ENCODE results near the gene GRIK1.

The GRIK1 gene

GRCh38 chr21:29800056-29800455 lies 139.7 kb downstream of the GRIK1 start:
- ChIA-PET CTCF (no interaction called here), POLR2A (ENCODE audit: low non-redundant PET) (no interaction called here)
- H3K27ac ChIP-seq, result no peak overlapping the region
- DNase-seq (ENCODE audit: low spot score), result no peak
- TF ChIP-seq CTCF (conservative IDR thresholded peaks at IDR 0.05; ENCODE audit: low read depth), result no peak

DNA sequence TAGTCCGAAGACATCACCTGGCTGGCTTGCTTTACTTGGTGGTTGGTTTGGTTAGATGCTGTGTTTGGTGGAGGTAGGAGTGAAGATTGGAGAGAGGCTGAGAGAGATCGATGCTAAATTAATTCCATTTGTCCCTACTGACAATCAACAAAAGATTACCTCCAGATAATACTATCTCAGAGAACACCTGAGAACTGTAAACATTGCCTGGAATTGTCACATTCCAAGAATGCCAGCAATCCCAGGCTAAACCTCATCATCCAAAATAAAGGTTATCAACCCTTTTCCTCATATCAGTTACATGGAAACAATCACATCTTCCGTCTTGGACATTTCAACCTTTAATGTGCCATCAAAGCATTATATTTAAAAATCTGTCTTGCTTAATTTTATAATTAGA lies 141.0 kb downstream of the GRIK1 start:
- no peak for DNase-seq (ENCODE audit: low spot score)
- POLR2A ChIA-PET (ENCODE audit: low non-redundant PET), result no interaction called here
- CTCF ChIA-PET, result no interaction called here
- no peak overlapping the region for H3K27ac ChIP-seq
- TF ChIP-seq CTCF (conservative IDR thresholded peaks at IDR 0.05; ENCODE audit: low read depth), result no peak

DNA sequence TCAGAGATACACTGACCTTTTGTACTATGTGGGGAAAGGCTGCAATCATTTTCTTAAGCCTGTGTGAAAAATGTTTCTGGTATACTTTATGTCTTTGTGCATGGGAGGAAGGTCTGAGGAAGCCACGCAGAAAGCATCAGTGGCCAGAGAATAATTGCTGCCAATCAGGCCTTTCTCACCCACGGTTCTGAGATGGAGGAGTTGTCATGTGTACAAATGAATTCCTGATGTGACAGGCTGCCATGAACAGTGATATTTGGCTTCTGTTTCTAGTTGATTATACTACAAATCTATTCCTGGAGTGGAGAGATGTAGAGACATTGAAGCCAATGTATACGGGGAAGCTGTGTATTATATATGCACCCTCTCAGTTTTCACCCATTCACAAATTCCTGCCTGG lies 142.6 kb downstream of the GRIK1 start:
- ChIA-PET CTCF (no interaction called here), POLR2A (ENCODE audit: low non-redundant PET) (no interaction called here)
- TF ChIP-seq CTCF (conservative IDR thresholded peaks at IDR 0.05; ENCODE audit: low read depth), result no peak
- no peak for DNase-seq (ENCODE audit: low spot score)
- H3K27ac ChIP-seq, result no peak overlapping the region

DNA sequence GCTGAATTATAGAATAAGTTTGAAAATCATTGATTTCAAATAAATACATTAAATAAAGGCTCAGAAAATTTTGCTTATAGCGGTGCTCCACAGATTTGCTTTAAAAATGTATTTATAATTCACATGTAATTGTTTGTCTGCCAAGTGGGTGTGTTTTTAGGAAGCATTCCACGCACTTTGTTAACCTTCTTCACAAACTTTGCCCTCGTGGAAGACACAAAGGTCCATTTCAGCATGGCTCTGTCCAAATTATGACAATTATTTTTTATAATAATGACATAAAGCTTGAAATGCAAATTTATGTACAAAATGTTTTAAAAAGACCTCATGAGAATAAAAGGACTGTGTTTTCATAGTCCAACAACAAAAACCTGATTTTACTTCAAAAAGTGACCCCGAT lies 146.1 kb downstream of the GRIK1 start:
- DNase-seq (ENCODE audit: low spot score), result no peak
- TF ChIP-seq CTCF (conservative IDR thresholded peaks at IDR 0.05; ENCODE audit: low read depth), result no peak
- POLR2A ChIA-PET (ENCODE audit: low non-redundant PET), result no interaction called here
- no peak overlapping the region for H3K27ac ChIP-seq
- CTCF ChIA-PET, result no interaction called here

- ChIA-PET POLR2A (ENCODE audit: low non-redundant PET) (no interaction called here), CTCF (no interaction called here)
- no peak overlapping the region for H3K27ac ChIP-seq
- TF ChIP-seq CTCF (conservative IDR thresholded peaks at IDR 0.05; ENCODE audit: low read depth), result no peak
- DNase-seq (ENCODE audit: low spot score), result no peak
These were observed 150.4 kb downstream of the GRIK1 start for GRCh38 chr21:29789393-29789792.

DNA sequence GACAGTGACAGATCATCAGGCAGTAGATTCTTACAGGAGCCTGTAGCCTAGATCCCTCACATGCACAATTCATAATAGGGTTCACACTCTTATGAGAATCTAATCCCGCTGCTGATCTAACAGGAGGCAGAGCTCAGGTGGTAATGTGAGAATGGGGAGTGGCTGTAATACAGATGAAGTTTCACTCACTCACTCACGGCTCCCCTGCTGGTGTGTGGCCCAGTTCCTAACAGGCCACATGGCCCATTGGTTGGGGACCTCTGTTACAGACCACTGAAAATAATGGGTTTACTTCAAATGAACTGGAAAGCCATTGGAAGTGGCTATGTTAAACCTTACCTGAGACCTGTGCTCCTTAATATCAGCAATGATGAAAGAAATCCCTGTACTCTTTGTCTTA lies 151.0 kb downstream of the GRIK1 start:
- CTCF ChIA-PET, result interaction anchor here (0.5 kb wide), 1 partner anchor 1475 kb away, joined by 3 read pairs; no protein-coding TSS in a partner anchor
- no peak overlapping the region for H3K27ac ChIP-seq
- no peak for TF ChIP-seq CTCF (conservative IDR thresholded peaks at IDR 0.05; ENCODE audit: low read depth)
- POLR2A ChIA-PET (ENCODE audit: low non-redundant PET), result no interaction called here
- DNase-seq (ENCODE audit: low spot score), result no peak

DNA sequence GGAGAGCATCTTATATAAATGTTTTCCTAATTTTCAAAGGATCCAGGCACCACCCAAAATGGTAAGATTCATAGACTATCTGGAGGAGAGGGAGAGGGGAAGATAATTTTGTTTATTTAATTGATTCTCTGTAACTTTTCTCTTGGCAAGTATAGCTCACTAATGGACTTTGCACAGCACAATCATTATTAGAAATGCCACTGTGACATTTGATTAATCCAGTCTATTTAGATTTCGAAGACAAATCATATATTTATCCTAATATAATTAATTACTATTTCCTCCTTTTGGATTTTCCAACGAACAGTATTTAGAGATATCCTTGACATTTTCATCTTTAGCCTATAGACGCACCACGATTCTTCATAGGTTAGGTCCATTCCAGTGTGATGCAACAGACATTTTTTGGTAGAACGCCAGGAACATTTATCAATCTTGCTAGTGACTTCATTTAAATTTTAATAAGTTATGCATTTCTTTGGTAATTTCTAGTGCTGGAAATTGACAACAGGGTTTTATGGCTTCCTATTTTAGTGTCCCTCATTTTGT lies 152.4 kb downstream of the GRIK1 start:
- CTCF ChIA-PET, result no interaction called here
- POLR2A ChIA-PET (ENCODE audit: low non-redundant PET), result no interaction called here
- no peak for DNase-seq (ENCODE audit: low spot score)
- no peak overlapping the region for H3K27ac ChIP-seq
- no peak for TF ChIP-seq CTCF (conservative IDR thresholded peaks at IDR 0.05; ENCODE audit: low read depth)

All from RWPE1 (cell line).